ENCODE measurements around the gene MPHOSPH10. TPM values are rescaled to one million over a fixed set of nuclear protein-coding genes. Genes with fewer than 3 reads are reported as not detected.

Gene MPHOSPH10
- total RNA-seq, 1 donor from 2014 or later = 55.4 TPM

GRCh38 chr2:71122387-71123298 is 7.8 kb upstream of the MPHOSPH10 start:
- H3K27me3 Mint-ChIP-seq = no peaks in the 10 kb centered on the region

GRCh38 chr2:71125506-71126294 is 4.7 kb upstream of the MPHOSPH10 start:
- Mint-ChIP-seq H3K36me3 (ENCODE audit: insufficient read depth) (peaks cover 12% of the 10 kb centered on the region), H3K27me3 (no peaks in the 10 kb centered on the region), H3K9me3 (ENCODE audit: low read depth) (peaks cover 5% of the 10 kb centered on the region), H3K4me3 (ENCODE audit: low read depth) (no peak overlapping the region), H3K4me1 (ENCODE audit: low read depth) (peaks cover 6% of the 10 kb centered on the region), H3K27ac (no peak overlapping the region)
- no peak for TF ChIP-seq CTCF (IDR thresholded peaks at IDR 0.05; ENCODE audit: unreplicated experiment)
- no peak for DNase-seq (ENCODE audit: low spot score, unreplicated experiment)

More at GRCh38 chr2:71122387-71123298, 7.8 kb upstream of the MPHOSPH10 start:
- Mint-ChIP-seq H3K27ac (peak overlapping the region; percentile 66), H3K36me3 (ENCODE audit: insufficient read depth) (peaks cover 12% of the 10 kb centered on the region), H3K4me3 (ENCODE audit: low read depth) (no peak overlapping the region), H3K4me1 (ENCODE audit: low read depth) (no peaks in the 10 kb centered on the region), H3K9me3 (ENCODE audit: low read depth) (peaks cover 5% of the 10 kb centered on the region)
- DNase-seq (ENCODE audit: low spot score, unreplicated experiment) = no peak
- TF ChIP-seq CTCF (IDR thresholded peaks at IDR 0.05; ENCODE audit: unreplicated experiment) = no peak

GRCh38 chr2:71126957-71127356 is 3.5 kb upstream of the MPHOSPH10 start:
- H3K27me3 Mint-ChIP-seq = no peaks in the 10 kb centered on the region
- no peak for TF ChIP-seq CTCF (IDR thresholded peaks at IDR 0.05; ENCODE audit: unreplicated experiment)
- H3K27ac Mint-ChIP-seq = no peak overlapping the region
- peaks cover 6% of the 10 kb centered on the region for H3K4me1 Mint-ChIP-seq (ENCODE audit: low read depth)
- H3K36me3 Mint-ChIP-seq (ENCODE audit: insufficient read depth) = peaks cover 12% of the 10 kb centered on the region
- peaks cover 5% of the 10 kb centered on the region for H3K9me3 Mint-ChIP-seq (ENCODE audit: low read depth)
- no peak for DNase-seq (ENCODE audit: low spot score, unreplicated experiment)
- no peak overlapping the region for H3K4me3 Mint-ChIP-seq (ENCODE audit: low read depth)

GRCh38 chr2:71129114-71129901 is 1.1 kb upstream of the MPHOSPH10 start:
- DNase-seq (ENCODE audit: low spot score, unreplicated experiment) = no peak
- TF ChIP-seq CTCF (IDR thresholded peaks at IDR 0.05; ENCODE audit: unreplicated experiment) = no peak
- no peak overlapping the region for H3K4me3 Mint-ChIP-seq (ENCODE audit: low read depth)
- peaks cover 2% of the 10 kb centered on the region for H3K36me3 Mint-ChIP-seq (ENCODE audit: insufficient read depth)
- H3K9me3 Mint-ChIP-seq (ENCODE audit: low read depth) = no peaks in the 10 kb centered on the region
- peaks cover 6% of the 10 kb centered on the region for H3K4me1 Mint-ChIP-seq (ENCODE audit: low read depth)
- H3K27me3 Mint-ChIP-seq = no peaks in the 10 kb centered on the region
- no peak overlapping the region for H3K27ac Mint-ChIP-seq

GRCh38 chr2:71129902-71130151 is 607 bp upstream of the MPHOSPH10 start:
- Mint-ChIP-seq H3K36me3 (ENCODE audit: insufficient read depth) (peaks cover 3% of the 10 kb centered on the region), H3K4me1 (ENCODE audit: low read depth) (peaks cover 6% of the 10 kb centered on the region), H3K9me3 (ENCODE audit: low read depth) (no peaks in the 10 kb centered on the region), H3K27me3 (no peaks in the 10 kb centered on the region), H3K4me3 (ENCODE audit: low read depth) (no peak overlapping the region), H3K27ac (no peak overlapping the region)
- no peak for TF ChIP-seq CTCF (IDR thresholded peaks at IDR 0.05; ENCODE audit: unreplicated experiment)
- no peak for DNase-seq (ENCODE audit: low spot score, unreplicated experiment)

All from progenitor cell of endocrine pancreas (in vitro differentiated cells).